Jurkat, Clone E6-1 (cell line): Measurements from ENCODE around the gene NDC1. TPM values are rescaled to one million over a fixed set of nuclear protein-coding genes. Genes with fewer than 3 reads are reported as not detected.
A peak's percentile ranks its signal among the peaks of the same experiment; 100 is the strongest.
"Not testable (repeated sequence)": the region's sequence is repeated elsewhere in the genome, so short reads cannot be mapped to it uniquely, and the experiment has no call there.

Source experiments
- DNase-seq: peaks from one replicate; pipeline ENCODE4 v3.0.0-alpha.2; 2011; ENCODE audit warnings: low read depth, low spot score
- H3K4me3 ChIP-seq: 2 replicates; pipeline ENCODE4 v1.5.1; 2011; ENCODE audit warnings: mild to moderate bottlenecking, low read length, control low read depth, moderate library complexity
- polyA plus RNA-seq: library from polyadenylated mRNA; unstranded; fragments of >200 nt; gene quantifications from one replicate; pipeline ENCODE4 v1.2.1, GENCODE V29; 2012; ENCODE audit warnings: missing spikeins; ENCODE audit not compliant: insufficient read length, insufficient read depth

The NDC1 gene, protein sequence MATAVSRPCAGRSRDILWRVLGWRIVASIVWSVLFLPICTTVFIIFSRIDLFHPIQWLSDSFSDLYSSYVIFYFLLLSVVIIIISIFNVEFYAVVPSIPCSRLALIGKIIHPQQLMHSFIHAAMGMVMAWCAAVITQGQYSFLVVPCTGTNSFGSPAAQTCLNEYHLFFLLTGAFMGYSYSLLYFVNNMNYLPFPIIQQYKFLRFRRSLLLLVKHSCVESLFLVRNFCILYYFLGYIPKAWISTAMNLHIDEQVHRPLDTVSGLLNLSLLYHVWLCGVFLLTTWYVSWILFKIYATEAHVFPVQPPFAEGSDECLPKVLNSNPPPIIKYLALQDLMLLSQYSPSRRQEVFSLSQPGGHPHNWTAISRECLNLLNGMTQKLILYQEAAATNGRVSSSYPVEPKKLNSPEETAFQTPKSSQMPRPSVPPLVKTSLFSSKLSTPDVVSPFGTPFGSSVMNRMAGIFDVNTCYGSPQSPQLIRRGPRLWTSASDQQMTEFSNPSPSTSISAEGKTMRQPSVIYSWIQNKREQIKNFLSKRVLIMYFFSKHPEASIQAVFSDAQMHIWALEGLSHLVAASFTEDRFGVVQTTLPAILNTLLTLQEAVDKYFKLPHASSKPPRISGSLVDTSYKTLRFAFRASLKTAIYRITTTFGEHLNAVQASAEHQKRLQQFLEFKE
- 26.4 TPM for polyA plus RNA-seq

- peak; percentile 96 for DNase-seq
- H3K4me3 ChIP-seq: peak within 1 kb of the TSS; percentile 94
Observed at GRCh38 chr1:53837924-53838653, at the start of gene NDC1. Gene NDC1, minus strand, starts transcription at chr1:53838296. Its CDS starts 35 bp downstream, at chr1:53838261.

GRCh38 chr1:53883600-53883999, 45.5 kb upstream of the NDC1 start:
- H3K4me3 ChIP-seq, DNase-seq: not testable (repeated sequence)

DNA sequence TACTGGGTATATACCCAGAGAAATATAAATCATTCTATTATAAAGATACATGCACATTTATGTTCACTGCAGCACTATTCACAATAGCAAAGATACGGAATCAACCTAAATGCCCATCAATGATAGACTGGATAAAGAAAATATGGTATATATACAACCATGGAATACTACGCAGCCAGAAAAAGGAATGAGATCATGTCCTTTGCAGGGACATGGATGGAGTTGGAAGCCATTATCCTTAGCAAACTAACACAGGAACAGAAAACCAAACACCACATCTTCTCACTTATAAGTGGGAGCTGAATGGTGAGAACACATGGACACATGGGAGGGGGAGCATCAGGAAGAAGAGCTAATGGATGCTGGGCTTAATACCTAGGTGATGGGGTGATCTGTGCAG, 43.8 kb upstream of the NDC1 start:
- DNase-seq: not testable (repeated sequence)

DNA sequence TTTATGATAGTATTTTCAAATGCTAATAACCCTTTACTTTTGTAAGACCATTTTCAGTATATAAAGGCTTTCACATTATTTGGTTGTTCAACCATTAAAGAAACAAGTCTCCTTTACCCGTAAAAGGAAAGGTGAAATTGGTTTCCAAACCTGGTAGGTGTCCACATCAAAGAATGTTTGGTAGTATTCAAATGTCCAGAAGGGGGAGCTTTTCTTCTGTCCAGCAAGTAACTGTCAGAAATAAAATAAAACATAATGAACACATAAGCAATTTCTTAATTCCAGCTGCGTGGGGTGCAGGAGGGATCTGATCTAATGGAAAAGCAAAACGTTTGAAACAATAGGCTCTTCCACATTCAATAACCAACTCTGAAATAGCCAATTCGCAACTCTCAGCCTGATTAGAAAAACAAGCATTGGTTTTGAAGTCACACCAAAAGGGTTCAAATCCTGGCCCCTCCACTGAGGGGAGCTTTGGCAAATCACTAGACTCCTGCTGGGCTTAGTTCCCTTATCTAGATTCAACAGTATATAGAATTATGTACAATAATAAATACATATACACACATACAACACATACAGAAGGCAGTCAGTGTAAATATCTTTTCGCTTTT, 40.5 kb upstream of the NDC1 start:
- no peak for DNase-seq
- H3K4me3 ChIP-seq: no peak overlapping the region

More for the DNA sequence above, 43.8 kb upstream of the NDC1 start:
- H3K4me3 ChIP-seq: not testable (repeated sequence)

GRCh38 chr1:53875150-53875549, 37.1 kb upstream of the NDC1 start:
- DNase-seq, H3K4me3 ChIP-seq: not testable (repeated sequence)

DNA sequence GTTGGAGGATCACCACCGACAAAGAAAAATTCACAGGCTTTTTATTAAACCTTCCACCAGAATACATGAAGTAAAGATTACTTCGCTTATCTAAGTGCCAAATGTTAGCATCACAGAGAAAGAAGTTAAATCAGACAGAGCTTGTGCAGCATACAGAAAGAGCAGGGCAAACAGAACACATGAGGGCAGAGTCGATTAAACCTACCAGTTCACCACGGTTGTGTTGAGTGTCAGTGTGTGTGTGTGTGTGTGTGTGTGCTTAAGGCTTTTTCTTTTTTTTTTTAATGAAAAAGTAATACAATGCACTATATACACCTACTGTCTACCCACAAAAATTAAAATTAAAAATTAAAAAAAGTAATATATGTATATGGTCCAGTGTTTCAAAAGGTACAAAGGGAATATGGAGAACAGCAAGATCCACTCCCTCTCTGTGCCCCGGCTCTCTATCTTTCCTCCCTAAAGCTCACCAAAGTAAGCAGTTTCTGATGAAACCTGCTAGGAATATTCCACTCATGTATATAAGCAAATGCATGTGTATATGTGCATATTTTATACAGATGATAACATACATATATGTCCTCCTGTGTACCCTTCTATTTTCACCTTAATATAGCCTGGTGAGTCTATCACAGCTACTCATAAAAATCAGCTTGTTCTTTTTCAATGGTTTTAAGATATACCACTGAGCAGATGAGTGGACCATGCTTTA, 33.8 kb upstream of the NDC1 start:
- no peak for DNase-seq
- no peak overlapping the region for H3K4me3 ChIP-seq

DNA sequence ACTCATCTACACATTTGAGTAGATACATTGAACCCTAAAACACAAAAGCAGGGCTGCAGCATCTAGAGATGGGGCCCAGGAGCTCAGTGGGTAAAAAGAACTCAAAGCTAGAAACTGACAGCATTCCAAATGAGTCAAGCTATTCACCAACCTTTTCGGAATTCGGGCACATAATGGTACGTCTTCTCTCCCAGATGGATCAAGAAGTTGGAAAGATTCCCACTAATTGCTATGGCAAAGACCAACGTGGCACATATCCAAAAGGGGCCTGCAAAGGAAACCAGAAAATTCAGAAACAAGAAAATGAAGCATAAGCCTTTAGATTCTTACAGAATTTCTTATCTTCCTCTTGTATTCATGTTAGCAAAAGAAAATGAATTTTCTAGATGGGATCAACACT, 33.1 kb upstream of the NDC1 start:
- DNase-seq: no peak
- H3K4me3 ChIP-seq: no peak overlapping the region

DNA sequence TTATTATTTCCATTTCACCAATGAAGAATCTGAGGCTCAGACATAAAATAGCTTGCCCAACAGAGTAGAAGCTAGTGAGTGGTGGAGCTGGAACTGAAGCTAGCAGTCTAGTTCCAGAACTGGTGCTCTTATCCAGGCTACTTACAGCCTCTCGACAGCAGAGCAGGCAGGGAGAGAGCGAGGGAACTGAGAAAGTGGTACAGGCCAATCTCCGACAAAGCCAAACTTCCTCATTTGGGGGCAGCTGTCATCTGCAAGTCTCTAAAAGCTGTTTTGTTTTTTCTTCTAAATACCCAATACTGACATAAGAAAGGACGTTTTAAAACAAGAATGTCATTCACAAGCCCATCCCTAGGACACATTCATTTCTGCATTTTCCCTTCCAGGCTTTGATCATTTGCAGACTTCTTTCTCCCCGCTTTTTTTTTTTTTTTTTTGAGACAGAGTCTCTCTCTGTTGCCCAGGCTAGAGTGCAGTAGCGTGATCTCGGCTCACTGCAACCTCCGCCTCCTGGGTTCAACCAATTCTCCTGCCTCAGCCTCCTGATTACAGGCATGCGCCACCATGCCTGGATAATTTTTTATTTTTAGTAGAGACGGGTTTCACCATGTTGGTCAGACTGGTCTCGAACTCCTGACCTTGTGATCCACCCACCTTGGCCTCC, 31.5 kb upstream of the NDC1 start:
- DNase-seq: no peak
- no peak overlapping the region for H3K4me3 ChIP-seq

DNA sequence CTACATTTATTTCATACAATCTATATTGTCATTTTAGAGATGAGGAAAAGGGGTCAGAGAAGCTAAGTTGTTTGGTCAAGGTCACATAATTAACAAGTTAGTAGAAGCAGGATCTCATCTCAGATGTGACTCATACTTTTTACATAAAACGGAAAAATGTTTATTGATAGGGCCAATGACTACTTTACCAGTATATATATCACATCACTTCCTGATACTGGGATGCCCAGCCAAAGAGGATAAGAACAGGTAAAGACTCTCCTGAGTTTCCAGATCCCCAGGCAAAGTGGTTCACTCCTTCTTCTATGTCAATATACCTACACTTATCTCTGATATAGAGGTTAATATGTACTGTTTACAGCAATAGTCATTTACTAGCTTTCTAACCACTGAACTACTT, 30.5 kb upstream of the NDC1 start:
- no peak overlapping the region for H3K4me3 ChIP-seq
- DNase-seq: no peak

GRCh38 chr1:53862507-53862906, 24.4 kb upstream of the NDC1 start:
- H3K4me3 ChIP-seq: no peak overlapping the region
- no peak for DNase-seq

GRCh38 chr1:53860967-53861411, 22.9 kb upstream of the NDC1 start:
- DNase-seq: peak; percentile 41
- H3K4me3 ChIP-seq: no peak overlapping the region

- DNase-seq: no peak
- no peak overlapping the region for H3K4me3 ChIP-seq
Observed at GRCh38 chr1:53851571-53852285, 13.6 kb upstream of the NDC1 start.

DNA sequence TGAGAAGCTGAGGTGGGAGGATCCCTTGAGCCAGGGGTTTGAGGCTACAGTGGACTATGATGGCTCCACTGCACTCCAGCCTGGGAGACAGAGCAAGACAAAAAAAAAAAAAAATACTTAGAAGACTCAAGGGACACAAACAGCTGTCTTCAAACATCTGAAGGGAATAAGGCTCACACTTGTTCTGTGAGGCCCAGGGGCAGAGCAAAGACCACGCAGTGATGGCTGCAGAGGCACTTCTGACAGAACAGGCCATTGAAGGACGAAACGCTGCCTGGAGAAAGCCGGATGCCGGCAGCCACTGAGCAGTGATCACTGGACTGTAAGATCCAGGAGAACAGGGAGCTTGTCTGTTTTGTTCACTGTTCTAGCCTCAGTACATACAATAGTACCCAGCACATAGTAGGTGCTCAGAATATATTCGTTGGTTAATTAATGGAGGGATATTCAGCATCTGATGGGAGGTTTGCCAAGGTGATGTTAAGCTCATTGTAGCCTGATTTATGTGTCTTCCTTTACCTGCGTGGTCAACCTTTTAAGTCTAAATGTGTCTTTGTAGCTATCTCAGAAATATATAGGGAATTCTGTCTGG, 12.1 kb upstream of the NDC1 start:
- no peak for DNase-seq
- H3K4me3 ChIP-seq: no peak overlapping the region

DNA sequence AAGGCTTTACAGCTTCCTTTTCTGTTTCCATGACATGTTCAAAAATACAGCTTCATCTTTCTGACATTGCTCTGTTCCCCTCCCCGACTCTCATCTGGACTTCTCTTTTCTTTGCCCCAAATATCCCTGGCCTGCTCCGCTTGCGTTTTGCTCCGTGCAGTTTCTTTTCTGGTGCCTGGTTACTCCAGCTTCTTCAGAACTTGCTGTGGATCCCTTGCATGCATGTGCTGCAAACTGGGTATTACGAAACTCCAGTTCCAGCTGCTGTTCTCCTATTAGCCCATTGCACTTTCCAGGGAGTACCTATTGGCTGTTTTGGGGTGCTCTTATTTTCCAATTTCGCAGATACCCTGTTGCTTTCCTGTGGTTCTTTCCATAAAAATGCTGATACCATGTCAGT, 9.9 kb upstream of the NDC1 start:
- no peak for DNase-seq
- H3K4me3 ChIP-seq: no peak overlapping the region

DNA sequence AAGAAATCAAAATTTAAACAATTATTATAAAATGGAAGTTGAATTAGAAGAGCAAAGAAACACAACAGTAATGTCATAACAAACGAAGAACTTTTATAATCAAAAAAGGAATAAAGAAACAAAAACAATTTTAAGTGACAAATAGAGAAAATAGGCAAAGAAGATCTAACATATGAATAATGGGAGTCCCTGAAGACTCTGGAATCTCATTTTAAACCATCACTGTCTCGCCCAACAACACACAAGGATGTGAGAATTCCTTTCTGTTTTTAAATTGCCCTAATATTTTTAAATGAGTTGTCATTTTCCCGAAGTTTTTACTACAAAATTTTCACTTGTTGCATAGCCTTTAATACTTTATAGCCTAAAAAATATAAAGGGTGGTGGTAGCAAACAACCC, 4.3 kb upstream of the NDC1 start:
- no peak for DNase-seq
- H3K4me3 ChIP-seq: no peak overlapping the region

DNA sequence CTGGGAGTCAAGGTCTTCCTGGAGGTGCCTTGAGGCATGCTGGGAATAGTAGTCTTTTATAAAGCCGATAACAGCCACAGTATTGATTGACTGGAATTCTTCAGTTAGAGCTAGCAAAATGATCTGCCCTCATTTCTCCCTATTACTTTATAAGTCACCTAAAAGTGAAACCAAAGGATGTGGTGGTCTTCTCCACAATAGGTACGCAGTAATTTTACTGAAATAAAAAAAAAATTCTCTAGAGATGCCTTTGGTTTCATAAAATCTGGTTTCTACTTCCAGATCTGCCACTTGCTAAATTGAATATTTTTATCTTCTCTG, 518 bp upstream of the NDC1 start:
- peak overlapping the region; percentile 94 for H3K4me3 ChIP-seq
- DNase-seq: no peak

GRCh38 chr1:53837646-53837923, 511 bp downstream of the NDC1 start:
- no peak for DNase-seq
- peak overlapping the region; percentile 94 for H3K4me3 ChIP-seq

DNA sequence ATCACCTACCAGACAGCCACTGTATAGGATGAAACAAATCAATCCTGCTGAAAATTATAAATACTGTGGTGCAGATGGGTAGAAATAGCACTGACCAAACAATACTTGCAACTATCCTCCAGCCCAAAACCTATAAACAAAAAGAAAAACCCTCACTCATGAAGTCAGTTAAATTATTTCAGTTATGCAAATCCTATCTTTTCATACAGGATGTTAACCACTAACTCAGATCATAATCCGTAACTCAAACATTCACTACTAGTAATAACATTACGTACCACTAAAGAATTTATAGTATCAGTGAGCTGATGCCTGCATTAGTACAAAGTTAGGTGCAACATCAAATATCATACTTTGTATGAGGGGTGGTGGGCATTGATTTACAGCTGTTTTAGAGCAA, 2.6 kb downstream of the NDC1 start:
- no peak overlapping the region for H3K4me3 ChIP-seq
- no peak for DNase-seq
